Left colon (tissue), 2 donors: Measurements from ENCODE around the gene CMTM4. TPM values are rescaled to one million over a fixed set of nuclear protein-coding genes. Genes with fewer than 3 reads are reported as not detected.
A peak's percentile ranks its signal among the peaks of the same experiment; 100 is the strongest.
"Not testable (repeated sequence)": the region's sequence is repeated elsewhere in the genome, so short reads cannot be mapped to it uniquely, and the experiment has no call there.

Experiments
- ATAC-seq: fragments of 200-7000 bp; cut with Tn5 transposase; one replicate; pipeline ENCODE4 v1.9.1; 2020; ENCODE audit warnings: mild to moderate bottlenecking, moderate library complexity
- DNase-seq, 2 donors: peaks; one replicate each; pipeline ENCODE4 v3.0.0-alpha.2; 2020
- intact Hi-C, 2 donors: fragments of 100-400 bp; cut with DNase I in 1 of 2; cut with micrococcal nuclease in 1 of 2; formaldehyde crosslinking; loops; one replicate each; pipeline versions ENCODE4 v1.11.2 to v1.14.0; 2022; cut with DNase I, micrococcal nuclease
- total RNA-seq, 2 donors: library from RNA; stranded (reverse); fragmentation: NEBNext Ultra II Directional; extraction: Animal tissue kit (Norgen Biotek cat#: 25700); gene quantifications; one replicate each; pipeline ENCODE4 v1.2.1, GENCODE V29; 2021
- donor health status: DM: no; HTN: no; CAD: no.
- donor health status: DM: yes; HTN: yes; CAD: no.

Gene CMTM4
- total RNA-seq, 2 donors from 2014 or later: 168 to 172 TPM

- DNase-seq (no peak), ATAC-seq (no peak)
- intact Hi-C loops: no loop called here
Observed at GRCh38 chr16:66682271-66682670, 14.3 kb downstream of the CMTM4 start.

GRCh38 chr16:66681676-66682075, 14.9 kb downstream of the CMTM4 start:
- ATAC-seq (peak; percentile 86), DNase-seq (no peak)
- intact Hi-C loops: no loop called here

GRCh38 chr16:66678337-66678736, 18.2 kb downstream of the CMTM4 start:
- intact Hi-C loops: no loop called here
- DNase-seq: no peak
- ATAC-seq: no peak

GRCh38 chr16:66677836-66678235, 18.7 kb downstream of the CMTM4 start:
- ATAC-seq (no peak), DNase-seq (no peak)
- intact Hi-C loops: no loop called here

- intact Hi-C loops: no loop called here
- ATAC-seq (no peak), DNase-seq (no peak)
Observed at GRCh38 chr16:66677179-66677578, 19.4 kb downstream of the CMTM4 start.

GRCh38 chr16:66676599-66676998, 19.9 kb downstream of the CMTM4 start:
- no peak for DNase-seq
- no peak for ATAC-seq

GRCh38 chr16:66673691-66674090, 22.9 kb downstream of the CMTM4 start:
- ATAC-seq (no peak), DNase-seq (no peak)
- intact Hi-C loops: no loop called here

More at GRCh38 chr16:66676599-66676998, 19.9 kb downstream of the CMTM4 start:
- intact Hi-C loops: no loop called here

- peak in 1 of 2 donors; percentile 16 for DNase-seq
- intact Hi-C loops: no loop called here
- peak; percentile 90 for ATAC-seq
Observed at GRCh38 chr16:66670691-66671388, 25.7 kb downstream of the CMTM4 start.

GRCh38 chr16:66668777-66669444, 27.6 kb downstream of the CMTM4 start:
- DNase-seq: no peak
- intact Hi-C loops: no loop called here
- ATAC-seq: no peak

- ATAC-seq (no peak), DNase-seq (no peak)
- intact Hi-C loops: no loop called here
Observed at GRCh38 chr16:66667944-66668343, 28.6 kb downstream of the CMTM4 start.

GRCh38 chr16:66662445-66663194, 33.9 kb downstream of the CMTM4 start:
- no peak for DNase-seq
- peak; percentile 79 for ATAC-seq
- intact Hi-C loops: no loop called here

- DNase-seq, ATAC-seq, intact Hi-C loops: not testable (repeated sequence)
Observed at GRCh38 chr16:66661671-66662346, 34.7 kb downstream of the CMTM4 start.

- DNase-seq (no peak), ATAC-seq (no peak)
- intact Hi-C loops: no loop called here
Observed at GRCh38 chr16:66661210-66661560, 35.4 kb downstream of the CMTM4 start.

GRCh38 chr16:66660422-66661209, 35.9 kb downstream of the CMTM4 start:
- intact Hi-C loops: no loop called here
- peak; percentile 72 for ATAC-seq
- peak; percentile 36 to 49 for DNase-seq

GRCh38 chr16:66658860-66659190, 37.7 kb downstream of the CMTM4 start:
- DNase-seq (no peak), ATAC-seq (no peak)
- intact Hi-C loops: loop anchor here in 1 of 2 donors (10.0 kb wide), 1 partner anchor 76 kb away; no protein-coding TSS in a partner anchor

GRCh38 chr16:66658143-66658859, 38.2 kb downstream of the CMTM4 start:
- intact Hi-C loops: loop anchor here in 1 of 2 donors (10.0 kb wide), 1 partner anchor 76 kb away; no protein-coding TSS in a partner anchor
- ATAC-seq: no peak
- no peak for DNase-seq

GRCh38 chr16:66656547-66656946, 40.0 kb downstream of the CMTM4 start:
- no peak for ATAC-seq
- DNase-seq: no peak
- intact Hi-C loops: loop anchor here in 1 of 2 donors (10.0 kb wide), 1 partner anchor 78 kb away; no protein-coding TSS in a partner anchor
